Measurements from ENCODE around the gene FASTK.

Gene FASTK

DNA sequence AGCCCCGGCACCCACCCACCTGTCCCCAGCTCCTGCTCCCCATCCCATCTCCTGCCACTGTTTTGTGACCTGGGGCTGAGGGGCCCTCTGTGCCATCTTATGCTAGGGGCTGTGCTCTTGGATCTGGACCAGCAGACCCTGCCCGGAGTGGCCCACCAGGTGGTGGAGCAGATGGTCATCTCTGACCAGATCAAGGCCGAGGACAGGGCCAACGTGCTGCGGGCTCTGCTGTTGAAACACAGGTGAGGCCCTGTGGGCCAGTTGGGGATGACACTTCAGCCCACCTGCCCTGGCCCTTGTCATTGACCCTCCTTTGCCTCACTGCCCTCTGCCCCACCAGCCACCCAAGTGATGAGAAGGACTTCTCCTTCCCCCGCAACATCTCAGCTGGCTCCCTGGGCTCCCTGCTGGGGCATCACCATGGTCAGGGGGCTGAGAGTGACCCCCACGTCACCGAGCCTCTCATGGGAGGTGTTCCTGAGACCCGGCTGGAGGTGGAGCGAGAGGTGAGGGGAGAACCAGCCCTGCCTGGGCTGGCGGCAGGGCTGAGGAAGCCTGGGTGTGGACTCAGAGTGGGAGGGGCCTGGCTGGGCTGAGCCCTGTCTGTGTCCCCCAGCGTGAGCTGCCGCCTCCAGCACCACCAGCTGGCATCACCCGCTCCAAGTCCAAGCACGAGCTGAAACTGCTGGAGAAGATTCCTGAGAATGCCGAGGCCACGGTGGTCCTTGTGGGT, 10.6 kb downstream of the FASTK start:
- ChIA-PET CTCF (no interaction called here), POLR2A (interaction anchor here (1.7 to 3.4 kb wide), 2 partner anchors 11 to 15 kb away, joined by 5 to 16 read pairs; partner anchors contain the start of gene FASTK)
- no peak for DNase-seq (ENCODE audit: extremely low spot score)
- TF ChIP-seq FOXM1 (IDR thresholded peaks at IDR 0.05; ENCODE audit: borderline replicate concordance) (no peak), TARDBP (IDR thresholded peaks at IDR 0.05) (no peak)

DNA sequence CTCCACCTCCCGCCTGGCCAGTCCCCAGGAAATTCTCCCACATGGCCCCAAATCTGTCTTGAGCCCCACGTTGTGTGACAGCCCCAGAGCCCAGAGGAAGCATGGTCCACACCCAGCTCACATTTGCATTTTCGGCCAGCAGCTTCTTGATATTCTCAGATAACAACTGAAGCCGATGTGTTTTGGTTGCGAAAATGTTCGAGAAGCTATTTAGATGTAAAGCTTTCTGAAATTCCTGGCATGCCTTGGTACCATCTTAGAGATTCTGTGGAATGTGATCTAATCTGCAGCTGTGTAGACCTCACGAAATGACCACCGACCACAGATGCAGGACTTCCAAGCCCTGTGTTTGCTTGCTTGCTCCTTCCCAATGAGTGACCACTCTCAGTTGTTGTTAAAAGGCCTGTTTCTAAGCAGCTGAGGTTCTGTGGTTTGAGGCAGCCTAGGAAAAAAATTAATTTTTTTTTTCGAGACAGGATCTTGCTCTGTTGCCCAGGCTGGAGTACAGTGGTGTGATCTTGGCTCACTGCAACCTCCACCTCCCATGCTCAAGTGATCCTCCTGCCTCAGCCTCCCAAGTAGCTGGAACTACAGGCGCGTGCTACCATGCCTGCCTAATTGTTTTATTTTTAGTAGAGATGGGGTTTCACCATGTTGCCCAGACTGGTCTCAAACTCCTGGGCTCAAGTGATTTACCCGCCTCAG, 12.4 kb downstream of the FASTK start:
- no peak for TF ChIP-seq FOXM1 (IDR thresholded peaks at IDR 0.05; ENCODE audit: borderline replicate concordance)
- TF ChIP-seq LEF1 (IDR thresholded peaks at IDR 0.05; ENCODE audit: borderline replicate concordance): no peak
- no peak for TF ChIP-seq BHLHE40 (IDR thresholded peaks at IDR 0.05; ENCODE audit: borderline replicate concordance)
- TF ChIP-seq ZNF384 (IDR thresholded peaks at IDR 0.05): no peak
- TF ChIP-seq FOXA1 (IDR thresholded peaks at IDR 0.05): no peak
- no peak for TF ChIP-seq HDGF (IDR thresholded peaks at IDR 0.05; ENCODE audit: borderline replicate concordance)
- TF ChIP-seq TARDBP (IDR thresholded peaks at IDR 0.05): no peak
- no peak for TF ChIP-seq L3MBTL2 (conservative IDR thresholded peaks at IDR 0.05)
- no peak for TF ChIP-seq SUZ12 (IDR thresholded peaks at IDR 0.05)
- TF ChIP-seq CTBP1 (IDR thresholded peaks at IDR 0.05; ENCODE audit: borderline replicate concordance): no peak
- TF ChIP-seq, protein P1, sequence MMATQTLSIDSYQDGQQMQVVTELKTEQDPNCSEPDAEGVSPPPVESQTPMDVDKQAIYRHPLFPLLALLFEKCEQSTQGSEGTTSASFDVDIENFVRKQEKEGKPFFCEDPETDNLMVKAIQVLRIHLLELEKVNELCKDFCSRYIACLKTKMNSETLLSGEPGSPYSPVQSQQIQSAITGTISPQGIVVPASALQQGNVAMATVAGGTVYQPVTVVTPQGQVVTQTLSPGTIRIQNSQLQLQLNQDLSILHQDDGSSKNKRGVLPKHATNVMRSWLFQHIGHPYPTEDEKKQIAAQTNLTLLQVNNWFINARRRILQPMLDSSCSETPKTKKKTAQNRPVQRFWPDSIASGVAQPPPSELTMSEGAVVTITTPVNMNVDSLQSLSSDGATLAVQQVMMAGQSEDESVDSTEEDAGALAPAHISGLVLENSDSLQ (IDR thresholded peaks at IDR 0.05): no peak
- no peak for TF ChIP-seq NFRKB (IDR thresholded peaks at IDR 0.05)
- no peak for TF ChIP-seq SP1 (IDR thresholded peaks at IDR 0.05)
- no peak for TF ChIP-seq FOXK2 (IDR thresholded peaks at IDR 0.05)
- TF ChIP-seq ELF4 (IDR thresholded peaks at IDR 0.05): no peak
- TF ChIP-seq ARNT (IDR thresholded peaks at IDR 0.05): no peak
- no peak for DNase-seq (ENCODE audit: extremely low spot score)
- POLR2A ChIA-PET: interaction anchor here (0.6 to 3.4 kb wide), 5 partner anchors 8 to 20 kb away, joined by 3 to 16 read pairs (median 5); partner anchors contain the start of gene FASTK
- CTCF ChIA-PET: no interaction called here

GRCh38 chr7:151066273-151066974, 14.2 kb downstream of the FASTK start:
- ChIA-PET POLR2A (interaction anchor here (0.8 to 2.7 kb wide), 3 partner anchors 11 to 19 kb away, joined by 3 to 11 read pairs (median 5); partner anchors contain the start of gene FASTK), CTCF (interaction anchor here (0.8 to 1.8 kb wide), 2 partner anchors 10 to 45 kb away, joined by 3 to 6 read pairs; no protein-coding TSS in a partner anchor)
- TF ChIP-seq BHLHE40 (IDR thresholded peaks at IDR 0.05; ENCODE audit: borderline replicate concordance) (no peak), FOXM1 (IDR thresholded peaks at IDR 0.05; ENCODE audit: borderline replicate concordance) (no peak)
- DNase-seq (ENCODE audit: extremely low spot score): no peak

DNA sequence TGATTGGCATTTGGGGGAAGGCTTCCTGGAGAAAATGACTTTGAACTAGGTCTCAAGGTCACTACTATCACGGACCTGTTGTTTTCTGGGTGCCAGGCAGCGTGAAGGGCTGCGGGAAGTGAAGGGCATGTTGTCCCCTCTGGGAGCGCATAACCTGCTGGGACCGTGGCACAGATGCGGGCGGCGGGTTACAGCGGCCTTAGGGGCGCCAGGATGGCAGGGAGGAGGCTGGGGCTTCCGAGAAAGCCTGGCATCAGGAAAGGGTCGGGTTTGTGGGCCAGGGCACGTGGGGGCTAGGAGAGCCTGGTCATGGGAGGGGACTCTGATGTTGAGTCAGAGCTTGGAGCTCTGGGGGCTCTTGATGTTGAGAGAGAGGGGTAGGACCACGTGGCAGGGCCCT, 15.1 kb downstream of the FASTK start:
- TF ChIP-seq ELF4 (IDR thresholded peaks at IDR 0.05) (no peak), ZNF384 (IDR thresholded peaks at IDR 0.05) (no peak), NFRKB (IDR thresholded peaks at IDR 0.05) (no peak), ARNT (IDR thresholded peaks at IDR 0.05) (no peak), BHLHE40 (IDR thresholded peaks at IDR 0.05; ENCODE audit: borderline replicate concordance) (no peak), FOXM1 (IDR thresholded peaks at IDR 0.05; ENCODE audit: borderline replicate concordance) (no peak), HDGF (IDR thresholded peaks at IDR 0.05; ENCODE audit: borderline replicate concordance) (no peak), TARDBP (IDR thresholded peaks at IDR 0.05) (no peak), SUZ12 (IDR thresholded peaks at IDR 0.05) (no peak), SP1 (IDR thresholded peaks at IDR 0.05) (no peak), L3MBTL2 (conservative IDR thresholded peaks at IDR 0.05) (no peak), CTBP1 (IDR thresholded peaks at IDR 0.05; ENCODE audit: borderline replicate concordance) (no peak), FOXA1 (IDR thresholded peaks at IDR 0.05) (no peak), LEF1 (IDR thresholded peaks at IDR 0.05; ENCODE audit: borderline replicate concordance) (no peak)
- TF ChIP-seq, protein P1 (IDR thresholded peaks at IDR 0.05): no peak
- POLR2A ChIA-PET: interaction anchor here (0.8 kb wide), 1 partner anchor 15 kb away, joined by 3 read pairs; the partner anchor contains the start of gene FASTK
- CTCF ChIA-PET: interaction anchor here (0.7 kb wide), 1 partner anchor 54 kb away, joined by 3 read pairs; no protein-coding TSS in a partner anchor
- DNase-seq (ENCODE audit: extremely low spot score): no peak

DNA sequence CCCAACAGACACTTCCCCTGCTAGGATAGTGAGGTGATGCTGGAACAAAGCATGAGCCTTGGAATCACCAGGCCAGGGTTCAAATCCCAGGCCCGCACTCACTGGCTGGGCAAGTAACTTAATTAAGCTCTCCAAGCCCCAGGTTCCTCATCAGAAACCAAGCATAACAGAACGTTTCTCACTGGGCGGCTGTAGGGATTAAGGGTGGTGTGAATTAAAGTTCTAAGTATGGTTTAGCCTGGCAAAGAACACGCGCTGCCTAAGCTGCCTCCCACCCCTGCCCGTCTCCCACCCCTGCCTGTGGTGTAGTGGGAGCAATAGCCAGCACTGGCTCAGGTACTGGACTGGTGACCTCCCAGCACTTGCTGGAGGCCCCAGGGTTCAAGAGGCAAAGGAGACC, 15.6 kb downstream of the FASTK start:
- TF ChIP-seq LEF1 (IDR thresholded peaks at IDR 0.05; ENCODE audit: borderline replicate concordance) (no peak), ZNF384 (IDR thresholded peaks at IDR 0.05) (no peak), FOXK2 (IDR thresholded peaks at IDR 0.05) (no peak), ELF4 (IDR thresholded peaks at IDR 0.05) (no peak), HDGF (IDR thresholded peaks at IDR 0.05; ENCODE audit: borderline replicate concordance) (no peak), FOXM1 (IDR thresholded peaks at IDR 0.05; ENCODE audit: borderline replicate concordance) (no peak), SUZ12 (IDR thresholded peaks at IDR 0.05) (no peak), SP1 (IDR thresholded peaks at IDR 0.05) (no peak), ARNT (IDR thresholded peaks at IDR 0.05) (no peak), L3MBTL2 (conservative IDR thresholded peaks at IDR 0.05) (no peak), BHLHE40 (IDR thresholded peaks at IDR 0.05; ENCODE audit: borderline replicate concordance) (no peak), CTBP1 (IDR thresholded peaks at IDR 0.05; ENCODE audit: borderline replicate concordance) (no peak), NFRKB (IDR thresholded peaks at IDR 0.05) (no peak), TARDBP (IDR thresholded peaks at IDR 0.05) (no peak), FOXA1 (IDR thresholded peaks at IDR 0.05) (no peak)
- TF ChIP-seq, protein P1 (IDR thresholded peaks at IDR 0.05): no peak
- ChIA-PET POLR2A (no interaction called here), CTCF (interaction anchor here (0.7 kb wide), 1 partner anchor 54 kb away, joined by 3 read pairs; no protein-coding TSS in a partner anchor)
- no peak for DNase-seq (ENCODE audit: extremely low spot score)

All from HEK293T (cell line).